Erythroblast (primary cell): ENCODE results near the gene SLC35D2.

ENCODE experiments used
- DNase-seq, 2 experiments: peaks; one replicate each; lab custom pipeline; 2025; lab: John Stamatoyannopoulos, UW
- GATA1 ChIP-seq: IDR thresholded peaks from 2 replicates; pipeline ENCODE4 v1.6.1; 2011; ENCODE audit warnings: low read depth, mild to moderate bottlenecking, control low read depth, low read length, moderate library complexity
- POLR2A ChIP-seq: IDR thresholded peaks from 2 replicates; pipeline ENCODE4 v1.6.1; 2011; ENCODE audit warnings: mild to moderate bottlenecking, low read length

SLC35D2 gene

GRCh38 chr9:96274939-96275338 is 108.6 kb downstream of the SLC35D2 start:
- DNase-seq = no peak
- TF ChIP-seq GATA1 = no peak
- TF ChIP-seq POLR2A = no peak
